Thyroid gland (tissue), 4 donors: Measurements from ENCODE around the gene C17orf100. TPM values are rescaled to one million over a fixed set of nuclear protein-coding genes. Genes with fewer than 3 reads are reported as not detected.
"Not testable (repeated sequence)": the region's sequence is repeated elsewhere in the genome, so short reads cannot be mapped to it uniquely, and the experiment has no call there.

Experiments
- DNase-seq, 2 donors: peaks; one replicate each; pipeline ENCODE4 v3.0.0-alpha.2; 2019
- H3K27ac ChIP-seq, 3 donors: fragments of 200-600 bp; sonication (generic); 1 replicate in 2 of 3; 2 replicates in 1 of 3; pipeline ENCODE4 v1.5.1; 2016 to 2019; ENCODE audit warnings: mild to moderate bottlenecking in 1 of 3, moderate library complexity in 1 of 3
- H3K27me3 ChIP-seq: fragments of 200-600 bp; sonication (generic); one replicate; pipeline ENCODE4 v1.5.1; 2019
- H3K36me3 ChIP-seq, 2 donors: fragments of 200-600 bp; sonication (generic); one replicate each; pipeline ENCODE4 v1.5.1; 2016 to 2019
- H3K4me1 ChIP-seq, 2 donors: fragments of 200-600 bp; sonication (generic); one replicate each; pipeline ENCODE4 v1.5.1; 2017 to 2019
- H3K4me3 ChIP-seq, 3 donors: fragments of 200-600 bp; sonication (generic); replicated peaks in 1 of 3; 1 replicate in 2 of 3; 2 replicates in 1 of 3; pipeline ENCODE4 v1.5.1; 2016; ENCODE audit warnings: mild to moderate bottlenecking in 1 of 3
- H3K9me3 ChIP-seq: fragments of 200-600 bp; sonication (generic); one replicate; pipeline ENCODE4 v1.5.1; 2017
- POLR2A ChIP-seq, 2 donors: fragments of 450-650 bp; IDR thresholded peaks; one replicate each; pipeline ENCODE4 v1.6.1; 2017; ENCODE audit warnings: antibody characterized with exemption in 2 of 2, mild to moderate bottlenecking in 2 of 2, moderate library complexity in 1 of 2
- WGBS, 2 donors: methylation state at CpG; one replicate each; pipeline ENCODE4 v1.1.5; 2017; 5-methylcytosine and 5-hydroxymethylcytosine counted together
- intact Hi-C: fragments of 100-400 bp; cut with DNase I; formaldehyde crosslinking; loops from one replicate; pipeline ENCODE4 v1.15.1; 2023
- total RNA-seq, 4 donors: library from RNA; depleted of rRNA; stranded (reverse); fragments of >200 nt; gene quantifications; one replicate each; pipeline ENCODE4 v1.2.3, GENCODE V29; 2016
- TF ChIP-seq, protein P1 (sequence below), 6 experiments: fragments of 200-600 bp in 3 of 6; fragments of 450-650 bp in 3 of 6; sonication (generic) in 3 of 6; IDR thresholded peaks; one replicate each; pipeline ENCODE4 v1.5.1; 2016 to 2019; ENCODE audit warnings: antibody characterized with exemption in 6 of 6, mild to moderate bottlenecking in 2 of 6, inconsistent platforms in 1 of 6, moderate library complexity in 1 of 6

C17orf100 gene
- total RNA-seq, 4 donors from 2014 or later, result 0.67 to 2.7 (median 2.0) TPM

GRCh38 chr17:6691546-6691945 lies 40.0 kb downstream of the C17orf100 start:
- Histone ChIP-seq H3K27me3 (no peaks in the 10 kb centered on the region), H3K9me3 (no peaks in the 10 kb centered on the region), H3K27ac (no peak overlapping the region), H3K4me1 (no peaks in the 10 kb centered on the region), H3K4me3 (no peak overlapping the region), H3K36me3 (no peaks in the 10 kb centered on the region)
- no peak for DNase-seq
- intact Hi-C loops, result no loop called here
- TF ChIP-seq POLR2A (IDR thresholded peaks at IDR 0.05), result no peak
- 75 to 80% methylated on average over 3 of the region's 3 CpGs for WGBS, 2 donors

- WGBS, 2 donors, result 65 to 76% methylated on average over 6 of the region's 6 CpGs
- intact Hi-C loops, H3K27me3 ChIP-seq, H3K36me3 ChIP-seq, H3K9me3 ChIP-seq, DNase-seq, H3K4me1 ChIP-seq, H3K27ac ChIP-seq, H3K4me3 ChIP-seq: not testable (repeated sequence)
Measured at GRCh38 chr17:6691958-6692357, 40.4 kb downstream of the C17orf100 start.

- no peak overlapping the region for H3K27ac ChIP-seq
- H3K36me3 ChIP-seq, result no peaks in the 10 kb centered on the region
- intact Hi-C loops, result no loop called here
- H3K4me1 ChIP-seq, result no peaks in the 10 kb centered on the region
- no peak overlapping the region for H3K4me3 ChIP-seq
- H3K9me3 ChIP-seq, result no peaks in the 10 kb centered on the region
- H3K27me3 ChIP-seq, result no peaks in the 10 kb centered on the region
- TF ChIP-seq, protein P1, sequence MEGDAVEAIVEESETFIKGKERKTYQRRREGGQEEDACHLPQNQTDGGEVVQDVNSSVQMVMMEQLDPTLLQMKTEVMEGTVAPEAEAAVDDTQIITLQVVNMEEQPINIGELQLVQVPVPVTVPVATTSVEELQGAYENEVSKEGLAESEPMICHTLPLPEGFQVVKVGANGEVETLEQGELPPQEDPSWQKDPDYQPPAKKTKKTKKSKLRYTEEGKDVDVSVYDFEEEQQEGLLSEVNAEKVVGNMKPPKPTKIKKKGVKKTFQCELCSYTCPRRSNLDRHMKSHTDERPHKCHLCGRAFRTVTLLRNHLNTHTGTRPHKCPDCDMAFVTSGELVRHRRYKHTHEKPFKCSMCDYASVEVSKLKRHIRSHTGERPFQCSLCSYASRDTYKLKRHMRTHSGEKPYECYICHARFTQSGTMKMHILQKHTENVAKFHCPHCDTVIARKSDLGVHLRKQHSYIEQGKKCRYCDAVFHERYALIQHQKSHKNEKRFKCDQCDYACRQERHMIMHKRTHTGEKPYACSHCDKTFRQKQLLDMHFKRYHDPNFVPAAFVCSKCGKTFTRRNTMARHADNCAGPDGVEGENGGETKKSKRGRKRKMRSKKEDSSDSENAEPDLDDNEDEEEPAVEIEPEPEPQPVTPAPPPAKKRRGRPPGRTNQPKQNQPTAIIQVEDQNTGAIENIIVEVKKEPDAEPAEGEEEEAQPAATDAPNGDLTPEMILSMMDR (IDR thresholded peaks at IDR 0.05), result no peak
- TF ChIP-seq POLR2A (IDR thresholded peaks at IDR 0.05), result no peak
- WGBS, 2 donors, result 86 to 89% methylated on average over 2 of the region's 2 CpGs
- DNase-seq, result no peak
Measured at GRCh38 chr17:6695051-6695450, 43.5 kb downstream of the C17orf100 start.

GRCh38 chr17:6695565-6695964 lies 44.0 kb downstream of the C17orf100 start:
- no peak overlapping the region for H3K27ac ChIP-seq
- TF ChIP-seq, protein P1 (IDR thresholded peaks at IDR 0.05), result no peak
- no peak for TF ChIP-seq POLR2A (IDR thresholded peaks at IDR 0.05)
- peak in 1 of 2 donors; percentile 3 for DNase-seq
- intact Hi-C loops, result no loop called here
- H3K9me3 ChIP-seq, result no peaks in the 10 kb centered on the region
- no peak overlapping the region for H3K4me3 ChIP-seq
- WGBS, 2 donors, result 55 to 56% methylated on average over 12 to 13 of the region's 13 CpGs
- H3K36me3 ChIP-seq, result no peaks in the 10 kb centered on the region
- H3K27me3 ChIP-seq, result no peaks in the 10 kb centered on the region
- no peaks in the 10 kb centered on the region for H3K4me1 ChIP-seq

- Histone ChIP-seq H3K36me3 (no peaks in the 10 kb centered on the region), H3K27me3 (no peaks in the 10 kb centered on the region), H3K9me3 (no peaks in the 10 kb centered on the region), H3K4me1 (no peaks in the 10 kb centered on the region), H3K27ac (no peak overlapping the region), H3K4me3 (no peak overlapping the region)
- DNase-seq, result no peak
- 93% methylated on average over 4 of the region's 5 CpGs; no CpG with 5 or more reads in 1 of the 2 donors for WGBS, 2 donors
- intact Hi-C loops, result no loop called here
- no peak for TF ChIP-seq POLR2A (IDR thresholded peaks at IDR 0.05)
- TF ChIP-seq, protein P1 (IDR thresholded peaks at IDR 0.05), result no peak
Measured at GRCh38 chr17:6696906-6697305, 45.3 kb downstream of the C17orf100 start.

DNA sequence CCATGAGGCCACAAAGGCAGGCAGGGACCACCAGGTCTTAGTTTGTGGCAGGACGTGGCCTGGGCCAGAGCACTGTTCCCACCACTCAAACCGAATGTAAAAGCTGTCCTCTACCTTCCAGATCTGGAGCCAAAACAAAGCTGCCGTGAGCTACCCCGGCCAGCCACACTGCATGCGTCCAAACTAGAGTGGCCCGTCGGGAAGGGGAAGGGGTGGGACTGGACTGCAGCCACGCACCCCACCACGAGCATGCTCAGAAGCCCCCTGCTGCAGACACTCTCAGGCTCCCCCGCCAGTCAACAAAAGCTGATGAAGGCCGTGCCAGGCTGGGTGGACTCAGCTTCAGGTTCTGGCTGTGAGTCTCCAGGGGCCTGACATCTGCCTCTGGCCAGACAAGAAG lies 46.4 kb downstream of the C17orf100 start:
- Histone ChIP-seq H3K36me3 (no peaks in the 10 kb centered on the region), H3K9me3 (no peaks in the 10 kb centered on the region), H3K27me3 (no peaks in the 10 kb centered on the region), H3K4me3 (no peak overlapping the region), H3K27ac (no peak overlapping the region), H3K4me1 (no peaks in the 10 kb centered on the region)
- no peak for DNase-seq
- TF ChIP-seq POLR2A (IDR thresholded peaks at IDR 0.05), result no peak
- TF ChIP-seq, protein P1 (IDR thresholded peaks at IDR 0.05), result no peak
- WGBS, 2 donors, result 78% methylated on average over 6 of the region's 11 CpGs; no CpG with 5 or more reads in 1 of the 2 donors
- intact Hi-C loops, result no loop called here
